Smooth muscle cell (in vitro differentiated cells): ENCODE data around the gene RPP30. TPM values are rescaled to one million over a fixed set of nuclear protein-coding genes. Genes with fewer than 3 reads are reported as not detected.

Experiments
- DNase-seq: peaks from one replicate; lab custom pipeline; 2025; ENCODE audit not compliant: unreplicated experiment; lab: John Stamatoyannopoulos, UW
- H2AFZ ChIP-seq: fragments of 200-600 bp; sonication (generic); 2 replicates; pipeline ENCODE4 v1.6.0; 2016; ENCODE audit warnings: antibody characterized with exemption, low read depth, mild to moderate bottlenecking
- H3F3A ChIP-seq: fragments of 200-600 bp; sonication (generic); 2 replicates; pipeline ENCODE4 v1.6.0; 2017; ENCODE audit warnings: antibody characterized with exemption, low read depth
- H3K27ac ChIP-seq: fragments of 200-600 bp; sonication (generic); 2 replicates; pipeline ENCODE4 v1.5.1; 2016; ENCODE audit warnings: low read depth, mild to moderate bottlenecking
- H3K27me3 ChIP-seq: fragments of 200-600 bp; sonication (generic); 2 replicates; pipeline ENCODE4 v1.6.1; 2016; ENCODE audit warnings: low read depth, mild to moderate bottlenecking
- H3K36me3 ChIP-seq: fragments of 200-600 bp; sonication (generic); 2 replicates; pipeline ENCODE4 v1.5.1; 2016; ENCODE audit warnings: low read depth
- H3K4me1 ChIP-seq: fragments of 200-600 bp; sonication (generic); 2 replicates; pipeline ENCODE4 v1.5.1; 2016; ENCODE audit warnings: low read depth
- H3K4me2 ChIP-seq: fragments of 200-600 bp; sonication (generic); 2 replicates; pipeline ENCODE4 v1.6.0; 2016; ENCODE audit warnings: mild to moderate bottlenecking
- H3K4me3 ChIP-seq: fragments of 200-600 bp; sonication (generic); 2 replicates; pipeline ENCODE4 v1.5.1; 2016; ENCODE audit warnings: mild to moderate bottlenecking
- H3K79me2 ChIP-seq: fragments of 200-600 bp; sonication (generic); 2 replicates; pipeline ENCODE4 v1.6.0; 2016; ENCODE audit warnings: low read depth, mild to moderate bottlenecking
- H3K9ac ChIP-seq: fragments of 200-600 bp; sonication (generic); 2 replicates; pipeline ENCODE4 v1.6.0; 2016; ENCODE audit warnings: low read depth
- H3K9me3 ChIP-seq: fragments of 200-600 bp; sonication (generic); replicated peaks from 2 replicates; pipeline ENCODE4 v1.5.1; 2016; ENCODE audit warnings: low read depth
- H4K20me1 ChIP-seq: fragments of 200-600 bp; sonication (generic); 2 replicates; pipeline ENCODE4 v1.6.0; 2016; ENCODE audit warnings: low read depth
- WGBS: methylation state at CpG from one replicate; pipeline ENCODE4 v1.1.7; 2016; ENCODE audit warnings: low lambda C conversion rate; 5-methylcytosine and 5-hydroxymethylcytosine counted together
- polyA plus RNA-seq: library from polyadenylated mRNA; unstranded; fragments of >200 nt; fragmentation: Nextera tagmentation; extraction: Ambion mirVana; gene quantifications from 2 replicates; pipeline ENCODE4 v1.2.1, GENCODE V29; 2016
- small RNA-seq: library from RNA; depleted of rRNA; stranded (forward); fragments of <200 nt; gene quantifications from one replicate; pipeline ENCODE3, GENCODE V24; 2014
- total RNA-seq: library from RNA; depleted of rRNA; stranded (reverse); fragments of >200 nt; gene quantifications from 2 replicates; pipeline ENCODE4 v1.2.3, GENCODE V29; 2014
- TF ChIP-seq, protein P1 (sequence below): fragments of 200-600 bp; sonication (generic); IDR thresholded peaks from 2 replicates; pipeline ENCODE4 v1.5.1; 2017; ENCODE audit warnings: borderline replicate concordance, mild to moderate bottlenecking, antibody characterized with exemption; ENCODE audit not compliant: insufficient read depth, poor library complexity, severe bottlenecking

Gene RPP30
- total and polyA plus RNA-seq, 2 experiments from 2014 or later = 48.2 to 73.0 TPM

DNA sequence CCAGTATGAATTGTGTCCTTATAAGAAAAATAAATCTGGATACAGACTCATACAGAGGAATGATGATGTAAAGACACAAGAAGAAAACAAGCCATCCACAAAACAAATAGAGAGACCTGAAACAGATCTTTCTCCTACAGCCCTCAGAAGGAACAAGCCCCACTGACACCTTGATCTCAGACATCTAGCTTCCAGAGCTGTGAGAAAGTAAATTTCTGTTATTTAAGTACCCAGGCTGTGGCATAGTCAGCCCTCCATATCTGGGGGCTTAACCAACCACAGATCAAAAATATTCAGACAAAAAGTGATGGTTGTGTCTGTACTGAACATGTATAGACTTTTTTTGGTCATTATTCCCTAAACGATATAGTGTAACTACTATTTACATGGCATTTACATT lies 73.0 kb downstream of the RPP30 start:
- no peaks in the 10 kb centered on the region for H3K4me1 ChIP-seq
- no peaks in the 10 kb centered on the region for H3F3A ChIP-seq
- TF ChIP-seq, protein P1, sequence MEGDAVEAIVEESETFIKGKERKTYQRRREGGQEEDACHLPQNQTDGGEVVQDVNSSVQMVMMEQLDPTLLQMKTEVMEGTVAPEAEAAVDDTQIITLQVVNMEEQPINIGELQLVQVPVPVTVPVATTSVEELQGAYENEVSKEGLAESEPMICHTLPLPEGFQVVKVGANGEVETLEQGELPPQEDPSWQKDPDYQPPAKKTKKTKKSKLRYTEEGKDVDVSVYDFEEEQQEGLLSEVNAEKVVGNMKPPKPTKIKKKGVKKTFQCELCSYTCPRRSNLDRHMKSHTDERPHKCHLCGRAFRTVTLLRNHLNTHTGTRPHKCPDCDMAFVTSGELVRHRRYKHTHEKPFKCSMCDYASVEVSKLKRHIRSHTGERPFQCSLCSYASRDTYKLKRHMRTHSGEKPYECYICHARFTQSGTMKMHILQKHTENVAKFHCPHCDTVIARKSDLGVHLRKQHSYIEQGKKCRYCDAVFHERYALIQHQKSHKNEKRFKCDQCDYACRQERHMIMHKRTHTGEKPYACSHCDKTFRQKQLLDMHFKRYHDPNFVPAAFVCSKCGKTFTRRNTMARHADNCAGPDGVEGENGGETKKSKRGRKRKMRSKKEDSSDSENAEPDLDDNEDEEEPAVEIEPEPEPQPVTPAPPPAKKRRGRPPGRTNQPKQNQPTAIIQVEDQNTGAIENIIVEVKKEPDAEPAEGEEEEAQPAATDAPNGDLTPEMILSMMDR = no peak
- no peaks in the 10 kb centered on the region for H3K27me3 ChIP-seq
- H2AFZ ChIP-seq = no peak overlapping the region
- H3K27ac ChIP-seq = no peak overlapping the region
- no peak overlapping the region for H3K4me3 ChIP-seq
- H3K4me2 ChIP-seq = no peak overlapping the region
- H3K79me2 ChIP-seq = no peaks in the 10 kb centered on the region
- no peaks in the 10 kb centered on the region for H4K20me1 ChIP-seq
- no peak overlapping the region for H3K9ac ChIP-seq
- H3K9me3 ChIP-seq = no peaks in the 10 kb centered on the region
- DNase-seq = no peak
- no peaks in the 10 kb centered on the region for H3K36me3 ChIP-seq
- WGBS = 40% methylated on average over 1 of the region's 1 CpG

DNA sequence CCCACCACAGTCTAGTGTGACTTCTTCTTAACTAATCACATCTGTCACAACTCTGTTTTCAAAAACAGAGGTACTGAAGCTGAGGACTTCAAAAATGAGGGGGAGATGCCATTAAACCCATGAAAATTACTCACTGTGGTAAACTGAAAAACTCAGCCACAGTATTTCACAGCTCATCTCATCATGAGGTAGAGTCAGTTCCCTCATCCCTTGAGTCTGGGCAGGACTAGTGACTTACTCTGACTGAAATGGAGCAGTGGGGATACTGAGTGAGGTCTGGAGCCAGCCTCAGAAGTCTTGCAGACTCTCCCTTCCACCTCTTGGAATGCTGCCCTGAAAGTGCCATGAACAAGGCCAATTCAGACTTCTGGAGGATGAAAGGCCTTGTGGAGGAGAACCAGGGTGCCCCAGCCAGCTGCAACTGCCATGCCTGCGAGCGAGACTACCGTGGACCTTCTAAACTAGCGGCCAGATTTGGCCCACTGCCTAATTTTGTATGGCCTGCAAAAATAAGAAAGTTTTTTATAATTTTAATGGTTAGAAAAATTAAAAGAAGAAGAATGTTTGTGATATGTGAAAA lies 73.8 kb downstream of the RPP30 start:
- H2AFZ ChIP-seq = no peak overlapping the region

DNA sequence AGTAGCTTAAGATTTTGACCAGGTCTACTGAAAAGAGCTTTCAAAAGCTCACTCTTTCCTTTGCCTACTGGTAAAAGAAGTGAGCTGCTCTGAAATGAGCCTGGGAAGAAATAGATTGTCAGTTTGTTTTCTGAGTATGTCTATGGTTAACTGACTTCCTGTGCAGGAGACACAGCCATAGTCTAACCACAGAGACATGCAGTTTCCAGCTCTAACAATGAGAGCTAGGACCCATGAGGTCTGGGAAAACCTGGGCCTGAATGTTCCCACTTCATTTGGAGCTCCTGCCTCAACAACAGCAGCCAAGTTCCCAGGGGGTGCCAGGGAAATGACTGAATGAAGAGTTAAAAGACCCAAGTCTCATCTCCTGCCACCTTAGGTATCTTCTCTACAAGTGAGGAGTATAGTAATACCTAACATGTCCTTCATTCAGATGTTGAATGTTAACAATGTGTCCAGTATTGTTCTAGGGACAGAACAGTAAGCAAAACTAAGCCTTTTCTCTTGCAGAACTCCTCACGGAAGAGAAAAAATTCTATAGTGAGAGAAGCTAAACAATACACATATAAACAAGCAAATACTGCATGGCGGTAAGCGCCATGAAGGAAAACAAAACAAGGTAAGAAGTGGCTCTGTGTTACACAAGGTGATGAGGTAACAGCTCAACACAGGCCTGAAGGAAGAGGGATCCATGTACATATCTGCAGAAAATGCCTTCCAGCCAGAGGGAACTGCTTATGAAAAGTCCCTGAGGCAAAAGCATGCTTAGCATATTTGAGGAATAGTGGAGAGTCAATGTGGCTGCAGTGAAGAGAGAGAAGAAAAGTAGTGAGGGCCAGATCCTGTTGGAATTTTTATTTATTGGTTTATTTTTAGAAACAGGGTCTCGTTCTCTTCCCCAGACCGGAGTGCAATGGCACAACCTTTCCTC lies 75.5 kb downstream of the RPP30 start:
- 66% methylated on average over 5 of the region's 5 CpGs for WGBS
- Histone ChIP-seq H3K9me3 (no peaks in the 10 kb centered on the region), H2AFZ (peak overlapping the region; percentile 60), H3K27me3 (no peaks in the 10 kb centered on the region), H3K27ac (no peak overlapping the region), H4K20me1 (no peaks in the 10 kb centered on the region), H3K4me2 (no peak overlapping the region), H3K36me3 (no peaks in the 10 kb centered on the region), H3K79me2 (no peaks in the 10 kb centered on the region), H3K4me1 (no peaks in the 10 kb centered on the region), H3K9ac (no peak overlapping the region), H3K4me3 (no peak overlapping the region), H3F3A (no peaks in the 10 kb centered on the region)
- DNase-seq = no peak
- TF ChIP-seq, protein P1 = no peak

More for the DNA sequence above, 73.8 kb downstream of the RPP30 start:
- H3K79me2 ChIP-seq = no peaks in the 10 kb centered on the region
- H3K27me3 ChIP-seq = no peaks in the 10 kb centered on the region
- no peaks in the 10 kb centered on the region for H3K9me3 ChIP-seq
- H3K4me1 ChIP-seq = no peaks in the 10 kb centered on the region
- H3K27ac ChIP-seq = no peak overlapping the region
- 97% methylated on average over 4 of the region's 4 CpGs for WGBS
- no peak overlapping the region for H3K9ac ChIP-seq
- no peaks in the 10 kb centered on the region for H3K36me3 ChIP-seq
- H3K4me2 ChIP-seq = no peak overlapping the region
- no peak for DNase-seq
- no peaks in the 10 kb centered on the region for H3F3A ChIP-seq
- TF ChIP-seq, protein P1 = no peak
- no peak overlapping the region for H3K4me3 ChIP-seq
- H4K20me1 ChIP-seq = no peaks in the 10 kb centered on the region

Small RNAs within 50 kb of the gene (small RNA-seq; reads per million reads assigned to genes)
- gene RF00019 = not detected
- gene RNU6-740P = not detected

Other genes starting within 250 kb of the RPP30 start
- 10.7 and 12.5 TPM in 2 replicates for gene HTR7, start 13.9 kb upstream of the RPP30 start, total RNA-seq
- gene HTR7, start 13.9 kb upstream of the RPP30 start, polyA plus RNA-seq = 3.7 and 9.6 TPM in 2 replicates
- 150 and 169 TPM in 2 replicates for gene ANKRD1, start 49.1 kb downstream of the RPP30 start, total RNA-seq
- gene ANKRD1, start 49.1 kb downstream of the RPP30 start, polyA plus RNA-seq = 20.0 and 50.9 TPM in 2 replicates